ENCODE data around the gene CYP46A1.
A peak's percentile ranks its signal among the peaks of the same experiment; 100 is the strongest.

CYP46A1 gene

DNA sequence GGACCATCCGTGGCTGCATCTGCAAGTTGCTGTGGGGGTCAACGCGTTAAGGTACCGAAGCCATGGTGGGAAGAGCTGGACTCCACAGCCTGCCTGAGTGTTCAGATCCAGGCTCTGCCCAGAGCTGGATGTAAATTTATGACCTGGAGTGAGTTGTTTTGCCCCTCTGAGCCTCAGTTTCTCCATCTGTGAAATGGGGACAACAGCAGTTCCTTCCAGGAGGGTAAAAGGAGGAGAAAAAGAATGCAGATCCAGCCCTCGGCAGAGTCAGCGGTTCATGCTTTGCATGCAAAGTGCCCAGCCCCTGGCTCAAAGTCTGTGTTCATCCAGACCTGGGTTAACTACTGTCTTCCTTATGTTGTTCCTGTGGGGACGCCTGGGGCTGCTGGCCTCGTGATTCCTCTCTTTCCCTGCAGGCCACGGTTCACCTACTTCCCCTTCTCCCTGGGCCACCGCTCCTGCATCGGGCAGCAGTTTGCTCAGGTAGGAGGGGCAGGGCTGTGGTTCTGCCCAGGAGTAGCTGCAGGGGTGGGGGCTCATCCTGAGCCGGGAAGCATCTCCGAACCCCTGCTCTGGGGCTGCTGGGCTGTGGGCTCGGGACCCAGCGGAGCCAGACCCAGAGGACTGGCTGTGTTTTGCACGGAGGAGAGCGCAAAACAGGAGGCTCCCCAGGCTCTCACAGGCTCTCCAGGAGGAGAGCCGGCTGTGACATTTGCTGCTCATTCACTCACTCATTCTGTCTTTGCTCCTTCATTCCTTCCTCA lies 41.9 kb downstream of the CYP46A1 start:
- no peak overlapping the region for H3K4me3 ChIP-seq (ENCODE audit: low read length)
- no peaks in the 10 kb centered on the region for H3K36me3 ChIP-seq (ENCODE audit: control insufficient read depth, insufficient read depth, low read length)
- H3K27me3 ChIP-seq (ENCODE audit: control insufficient read depth, insufficient read depth, low read length), result no peaks in the 10 kb centered on the region
- H3K9ac ChIP-seq (ENCODE audit: low read length), result no peak overlapping the region
- peaks cover 5% of the 10 kb centered on the region for H3K4me1 ChIP-seq (ENCODE audit: control insufficient read depth, insufficient read depth, low read length)
- no peak overlapping the region for H3K27ac ChIP-seq (ENCODE audit: low read depth, low read length)

- H3K27me3 ChIP-seq (ENCODE audit: control insufficient read depth, insufficient read depth, low read length), result no peaks in the 10 kb centered on the region
- H3K4me3 ChIP-seq (ENCODE audit: low read length), result no peak overlapping the region
- peaks cover 7% of the 10 kb centered on the region for H3K4me1 ChIP-seq (ENCODE audit: control insufficient read depth, insufficient read depth, low read length)
Observed at GRCh38 chr14:99726538-99727095, 42.5 kb downstream of the CYP46A1 start.

DNA sequence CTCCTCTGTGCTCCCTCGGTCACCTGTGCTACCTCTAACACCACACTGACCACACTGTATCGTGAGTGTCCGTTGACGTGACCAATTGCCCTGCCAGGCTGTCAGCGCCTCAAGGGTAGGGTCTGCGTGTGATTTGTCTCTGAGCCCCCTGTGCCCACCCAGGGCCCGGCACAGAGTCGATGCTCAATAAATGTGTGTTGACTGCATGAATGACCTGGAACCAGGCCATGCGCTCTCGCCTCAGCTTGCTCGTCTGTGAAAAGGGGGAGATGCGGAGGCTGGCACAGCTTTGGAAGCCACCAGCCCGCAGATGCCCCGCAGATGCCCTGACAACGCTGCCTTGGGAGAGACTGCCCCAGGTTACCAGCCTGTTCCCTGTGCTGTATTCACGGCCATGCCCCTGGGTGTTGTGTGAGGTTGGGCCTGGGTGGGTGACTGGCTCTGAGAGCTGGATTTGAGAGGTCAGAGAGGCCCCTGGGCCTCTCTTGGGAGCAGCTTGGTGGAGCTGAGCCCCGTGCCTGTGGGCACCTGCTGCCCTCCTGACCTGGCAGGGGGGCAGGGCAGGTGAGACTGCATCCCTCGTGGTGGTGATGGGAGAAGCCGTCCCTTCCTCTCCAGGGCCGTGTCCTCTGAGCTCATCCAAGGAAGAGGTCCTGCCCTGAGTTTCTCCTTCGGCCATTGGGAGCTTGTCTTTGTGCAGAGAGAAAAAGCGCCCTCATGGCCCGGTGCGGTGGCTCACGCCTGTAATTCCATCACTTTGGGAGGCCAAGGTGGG lies 43.2 kb downstream of the CYP46A1 start:
- H3K9ac ChIP-seq (ENCODE audit: low read length), result no peak overlapping the region
- H3K4me1 ChIP-seq (ENCODE audit: control insufficient read depth, insufficient read depth, low read length), result peaks cover 7% of the 10 kb centered on the region
- H3K27ac ChIP-seq (ENCODE audit: low read depth, low read length), result no peak overlapping the region
- no peak overlapping the region for H3K4me3 ChIP-seq (ENCODE audit: low read length)
- H3K27me3 ChIP-seq (ENCODE audit: control insufficient read depth, insufficient read depth, low read length), result no peaks in the 10 kb centered on the region
- no peaks in the 10 kb centered on the region for H3K36me3 ChIP-seq (ENCODE audit: control insufficient read depth, insufficient read depth, low read length)

More at GRCh38 chr14:99726538-99727095, 42.5 kb downstream of the CYP46A1 start:
- Histone ChIP-seq H3K36me3 (ENCODE audit: control insufficient read depth, insufficient read depth, low read length) (no peaks in the 10 kb centered on the region), H3K9ac (ENCODE audit: low read length) (no peak overlapping the region), H3K27ac (ENCODE audit: low read depth, low read length) (no peak overlapping the region)

DNA sequence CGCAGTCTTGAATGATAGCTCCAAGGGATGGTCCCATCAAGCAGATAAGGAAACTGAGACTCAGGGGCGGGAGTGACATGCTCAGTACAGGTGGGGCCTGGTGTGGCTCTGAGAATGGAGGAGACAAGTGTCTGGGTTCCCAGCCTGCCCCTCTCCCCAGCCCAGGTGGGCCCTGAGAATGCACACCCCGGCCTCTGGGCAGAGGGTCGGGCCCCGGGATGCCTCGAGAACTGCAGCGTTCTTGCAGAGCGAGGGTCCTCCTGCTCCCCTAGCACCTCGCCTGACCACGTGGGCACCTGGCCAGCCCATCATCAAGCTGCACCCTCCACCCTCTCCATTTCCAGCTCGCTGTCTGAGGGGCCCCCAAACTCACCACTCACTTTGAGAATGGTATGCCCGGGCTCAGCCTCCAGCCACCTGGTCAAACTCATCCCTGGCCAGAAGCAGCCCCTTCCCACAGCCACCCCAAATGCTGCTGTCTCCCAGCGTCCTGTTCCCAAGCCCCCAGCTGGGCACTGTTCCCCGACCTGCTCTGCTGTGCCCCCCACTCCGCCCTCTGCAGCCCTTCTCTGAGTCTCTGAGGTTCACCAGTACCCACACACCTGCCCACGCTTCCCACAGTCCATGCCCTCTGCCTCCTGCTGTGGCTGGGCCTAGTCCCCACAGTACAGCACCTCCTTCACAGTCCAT lies 44.3 kb downstream of the CYP46A1 start:
- H3K4me1 ChIP-seq (ENCODE audit: control insufficient read depth, insufficient read depth, low read length), result peaks cover 7% of the 10 kb centered on the region
- no peak overlapping the region for H3K27ac ChIP-seq (ENCODE audit: low read depth, low read length)

DNA sequence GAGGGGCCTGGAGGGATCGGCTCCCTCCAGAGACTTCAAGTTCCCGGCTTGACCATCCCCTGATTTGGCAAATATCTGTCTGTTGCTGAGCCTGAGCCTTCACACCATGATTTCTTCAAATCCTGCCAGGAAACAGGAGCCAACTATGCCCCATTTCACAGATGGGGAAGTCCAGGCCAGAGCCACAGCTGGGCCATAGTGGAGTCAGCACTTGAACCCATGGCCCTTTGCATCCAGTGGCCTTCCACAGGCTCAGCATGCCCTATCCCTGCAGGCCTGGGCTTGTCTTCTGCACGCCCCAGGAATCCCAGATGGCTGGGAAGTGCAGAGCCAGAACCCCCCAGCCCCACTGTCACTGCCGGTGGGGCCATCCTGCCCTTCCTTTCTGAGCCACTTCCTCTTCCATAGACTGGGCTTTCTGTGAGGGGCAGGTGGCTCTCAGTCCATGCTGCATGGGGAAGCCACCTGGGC lies 44.9 kb downstream of the CYP46A1 start:
- H3K4me1 ChIP-seq (ENCODE audit: control insufficient read depth, insufficient read depth, low read length), result peaks cover 7% of the 10 kb centered on the region
- H3K9ac ChIP-seq (ENCODE audit: low read length), result no peak overlapping the region
- H3K4me3 ChIP-seq (ENCODE audit: low read length), result no peak overlapping the region
- H3K36me3 ChIP-seq (ENCODE audit: control insufficient read depth, insufficient read depth, low read length), result no peaks in the 10 kb centered on the region
- no peaks in the 10 kb centered on the region for H3K27me3 ChIP-seq (ENCODE audit: control insufficient read depth, insufficient read depth, low read length)
- H3K27ac ChIP-seq (ENCODE audit: low read depth, low read length), result no peak overlapping the region

More for the DNA sequence above, 44.3 kb downstream of the CYP46A1 start:
- no peak overlapping the region for H3K4me3 ChIP-seq (ENCODE audit: low read length)
- no peak overlapping the region for H3K9ac ChIP-seq (ENCODE audit: low read length)
- no peaks in the 10 kb centered on the region for H3K27me3 ChIP-seq (ENCODE audit: control insufficient read depth, insufficient read depth, low read length)
- no peaks in the 10 kb centered on the region for H3K36me3 ChIP-seq (ENCODE audit: control insufficient read depth, insufficient read depth, low read length)

DNA sequence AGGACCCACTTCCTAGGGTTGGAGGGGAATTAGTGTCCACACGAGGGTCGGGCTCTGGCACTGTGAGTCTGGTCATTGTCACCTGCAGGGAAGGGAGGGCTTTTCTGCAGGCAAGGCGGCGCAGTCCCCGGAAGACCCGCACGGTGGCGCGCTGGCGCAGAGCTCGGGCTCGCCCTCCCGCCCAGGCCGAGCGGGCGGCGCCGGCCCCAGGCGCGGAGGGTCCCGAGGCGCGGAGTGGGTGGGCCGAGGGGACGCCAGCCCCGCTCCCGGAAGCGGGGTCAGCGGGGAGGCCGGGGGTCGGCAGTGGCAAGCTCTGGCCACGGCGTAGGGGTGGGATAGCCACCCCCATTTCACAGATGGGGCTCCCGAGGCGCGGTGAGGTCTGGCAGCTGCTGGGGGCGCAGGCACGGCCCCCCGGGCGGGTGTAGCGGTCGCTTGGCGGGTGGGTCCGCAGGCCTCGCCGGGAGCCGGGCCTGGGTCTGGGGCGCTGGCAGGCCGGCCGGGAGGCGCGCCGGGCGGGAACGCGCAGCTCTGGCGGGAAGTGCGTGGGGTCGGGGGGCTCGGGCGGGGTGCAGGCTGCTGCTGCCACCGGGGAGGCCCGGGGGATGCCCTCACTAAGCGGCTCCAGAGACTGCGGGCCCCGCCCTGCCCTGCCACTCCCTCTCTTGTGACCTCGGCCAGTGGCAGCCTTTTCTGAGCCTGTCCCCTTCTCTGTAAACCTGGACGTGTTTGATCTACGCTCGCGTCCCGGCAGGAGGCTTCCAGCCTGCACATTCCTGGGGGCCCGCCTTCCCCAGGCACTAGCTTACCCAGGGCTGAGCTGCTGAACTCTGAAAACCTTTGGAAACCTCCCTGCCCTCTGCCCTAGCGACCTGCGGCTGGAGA lies 46.1 kb downstream of the CYP46A1 start:
- peaks cover 7% of the 10 kb centered on the region for H3K4me1 ChIP-seq (ENCODE audit: control insufficient read depth, insufficient read depth, low read length)
- peak overlapping the region; percentile 58 for H3K4me3 ChIP-seq (ENCODE audit: low read length)
- no peak overlapping the region for H3K27ac ChIP-seq (ENCODE audit: low read depth, low read length)
- no peaks in the 10 kb centered on the region for H3K36me3 ChIP-seq (ENCODE audit: control insufficient read depth, insufficient read depth, low read length)
- H3K9ac ChIP-seq (ENCODE audit: low read length), result no peak overlapping the region
- H3K27me3 ChIP-seq (ENCODE audit: control insufficient read depth, insufficient read depth, low read length), result no peaks in the 10 kb centered on the region

GRCh38 chr14:99730876-99731546 lies 46.9 kb downstream of the CYP46A1 start:
- Histone ChIP-seq H3K27ac (ENCODE audit: low read depth, low read length) (peak overlapping the region; percentile 32), H3K4me1 (ENCODE audit: control insufficient read depth, insufficient read depth, low read length) (peaks cover 7% of the 10 kb centered on the region), H3K27me3 (ENCODE audit: control insufficient read depth, insufficient read depth, low read length) (no peaks in the 10 kb centered on the region), H3K36me3 (ENCODE audit: control insufficient read depth, insufficient read depth, low read length) (no peaks in the 10 kb centered on the region), H3K4me3 (ENCODE audit: low read length) (no peak overlapping the region), H3K9ac (ENCODE audit: low read length) (no peak overlapping the region)

DNA sequence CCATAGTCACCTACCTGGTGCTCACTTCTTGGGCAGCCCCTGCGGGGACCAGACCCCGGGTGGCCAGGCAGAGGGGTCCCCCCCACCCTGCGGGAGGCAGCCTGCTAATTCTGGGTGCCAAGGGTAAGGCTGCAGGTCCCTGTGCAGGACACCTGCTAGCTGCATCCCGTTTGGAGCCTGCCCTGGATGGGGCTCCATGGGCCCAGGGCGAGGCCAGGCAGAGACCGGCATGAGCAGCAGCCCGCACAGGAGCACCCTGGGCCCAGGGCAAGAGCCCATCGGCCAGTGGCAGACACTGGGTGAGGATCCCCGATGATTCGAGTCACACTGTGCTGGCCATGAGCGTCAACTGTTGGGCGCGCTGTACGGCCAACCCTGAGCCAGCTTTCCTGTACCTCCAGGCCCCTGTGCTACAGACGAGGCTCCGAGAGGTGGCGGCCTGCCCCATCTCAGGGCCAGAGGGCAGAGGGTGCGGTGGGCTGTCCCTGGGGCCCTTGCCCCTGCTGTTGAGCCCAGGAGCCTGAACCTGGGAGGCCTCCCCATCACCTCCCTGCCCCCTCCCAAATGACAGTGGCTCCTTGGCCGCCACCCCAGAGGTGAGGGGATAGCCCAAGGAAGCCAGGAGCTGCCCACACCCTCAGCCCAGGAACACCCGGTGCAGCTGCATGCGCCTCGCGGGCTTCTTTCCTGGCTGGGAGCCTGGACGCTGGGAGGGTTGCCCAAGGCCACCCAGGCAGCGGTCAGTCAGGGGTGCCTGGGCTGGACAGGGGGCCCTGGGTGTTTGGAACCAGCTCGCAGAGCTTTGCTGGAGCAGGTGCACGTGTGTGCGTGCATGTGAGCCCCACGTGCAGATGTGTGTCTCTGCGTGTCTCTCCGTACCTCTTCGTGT lies 47.7 kb downstream of the CYP46A1 start:
- Histone ChIP-seq H3K4me3 (ENCODE audit: low read length) (no peak overlapping the region), H3K36me3 (ENCODE audit: control insufficient read depth, insufficient read depth, low read length) (no peaks in the 10 kb centered on the region), H3K4me1 (ENCODE audit: control insufficient read depth, insufficient read depth, low read length) (peaks cover 7% of the 10 kb centered on the region), H3K27me3 (ENCODE audit: control insufficient read depth, insufficient read depth, low read length) (no peaks in the 10 kb centered on the region), H3K27ac (ENCODE audit: low read depth, low read length) (peak overlapping the region; percentile 32), H3K9ac (ENCODE audit: low read length) (no peak overlapping the region)

- Histone ChIP-seq H3K36me3 (ENCODE audit: control insufficient read depth, insufficient read depth, low read length) (no peaks in the 10 kb centered on the region), H3K4me1 (ENCODE audit: control insufficient read depth, insufficient read depth, low read length) (peaks cover 13% of the 10 kb centered on the region), H3K4me3 (ENCODE audit: low read length) (no peak overlapping the region), H3K27me3 (ENCODE audit: control insufficient read depth, insufficient read depth, low read length) (no peaks in the 10 kb centered on the region), H3K27ac (ENCODE audit: low read depth, low read length) (no peak overlapping the region), H3K9ac (ENCODE audit: low read length) (no peak overlapping the region)
Observed at GRCh38 chr14:99732436-99733210, 48.5 kb downstream of the CYP46A1 start.

DNA sequence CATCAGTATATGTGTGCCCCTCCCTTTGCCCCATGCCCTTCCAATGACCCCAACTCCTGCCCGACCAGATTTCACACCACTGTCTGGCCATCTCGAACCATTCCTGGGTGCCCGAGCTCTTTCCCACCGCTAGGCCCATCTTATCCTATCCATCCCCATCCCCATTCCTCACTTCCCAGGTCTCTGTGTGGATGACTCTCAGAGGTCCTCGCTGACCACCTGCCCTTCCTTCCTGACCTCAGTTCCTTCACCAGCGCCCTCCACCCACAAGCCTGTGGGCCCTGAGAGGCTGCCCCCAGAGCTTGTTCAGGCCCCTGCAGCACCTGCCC lies 49.1 kb downstream of the CYP46A1 start:
- Histone ChIP-seq H3K27ac (ENCODE audit: low read depth, low read length) (no peak overlapping the region), H3K36me3 (ENCODE audit: control insufficient read depth, insufficient read depth, low read length) (no peaks in the 10 kb centered on the region), H3K9ac (ENCODE audit: low read length) (no peak overlapping the region), H3K4me3 (ENCODE audit: low read length) (no peak overlapping the region), H3K27me3 (ENCODE audit: control insufficient read depth, insufficient read depth, low read length) (no peaks in the 10 kb centered on the region), H3K4me1 (ENCODE audit: control insufficient read depth, insufficient read depth, low read length) (peaks cover 13% of the 10 kb centered on the region)

All from rectal smooth muscle tissue (tissue), 1 donor.